ENCODE data around the gene ZNF462.

DNA sequence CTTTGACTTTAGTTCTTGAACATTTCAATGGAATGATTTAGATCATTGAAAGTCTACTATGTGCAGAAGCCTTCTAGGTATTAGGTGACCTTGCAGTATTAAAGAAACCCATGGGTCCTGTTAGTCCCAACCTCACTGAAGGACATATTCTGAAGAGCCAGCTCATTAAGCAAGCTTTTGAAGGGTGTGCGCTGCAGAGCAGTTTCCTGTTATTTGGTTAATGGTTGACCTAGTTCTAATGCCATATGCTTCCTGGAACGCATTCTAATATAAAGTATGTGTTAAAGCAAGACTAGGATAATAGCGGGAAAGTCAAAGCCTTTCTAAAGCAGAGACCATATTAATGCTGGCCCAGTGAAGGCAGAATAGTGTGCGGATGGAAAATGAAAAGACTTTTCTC is 20.1 kb downstream of the ZNF462 start:
- TF ChIP-seq, protein P1, sequence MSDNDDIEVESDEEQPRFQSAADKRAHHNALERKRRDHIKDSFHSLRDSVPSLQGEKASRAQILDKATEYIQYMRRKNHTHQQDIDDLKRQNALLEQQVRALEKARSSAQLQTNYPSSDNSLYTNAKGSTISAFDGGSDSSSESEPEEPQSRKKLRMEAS (IDR thresholded peaks at IDR 0.05): no peak
- TF ChIP-seq TAF1 (conservative IDR thresholded peaks at IDR 0.05): no peak
- TF ChIP-seq, protein P2, sequence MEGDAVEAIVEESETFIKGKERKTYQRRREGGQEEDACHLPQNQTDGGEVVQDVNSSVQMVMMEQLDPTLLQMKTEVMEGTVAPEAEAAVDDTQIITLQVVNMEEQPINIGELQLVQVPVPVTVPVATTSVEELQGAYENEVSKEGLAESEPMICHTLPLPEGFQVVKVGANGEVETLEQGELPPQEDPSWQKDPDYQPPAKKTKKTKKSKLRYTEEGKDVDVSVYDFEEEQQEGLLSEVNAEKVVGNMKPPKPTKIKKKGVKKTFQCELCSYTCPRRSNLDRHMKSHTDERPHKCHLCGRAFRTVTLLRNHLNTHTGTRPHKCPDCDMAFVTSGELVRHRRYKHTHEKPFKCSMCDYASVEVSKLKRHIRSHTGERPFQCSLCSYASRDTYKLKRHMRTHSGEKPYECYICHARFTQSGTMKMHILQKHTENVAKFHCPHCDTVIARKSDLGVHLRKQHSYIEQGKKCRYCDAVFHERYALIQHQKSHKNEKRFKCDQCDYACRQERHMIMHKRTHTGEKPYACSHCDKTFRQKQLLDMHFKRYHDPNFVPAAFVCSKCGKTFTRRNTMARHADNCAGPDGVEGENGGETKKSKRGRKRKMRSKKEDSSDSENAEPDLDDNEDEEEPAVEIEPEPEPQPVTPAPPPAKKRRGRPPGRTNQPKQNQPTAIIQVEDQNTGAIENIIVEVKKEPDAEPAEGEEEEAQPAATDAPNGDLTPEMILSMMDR (IDR thresholded peaks at IDR 0.05; ENCODE audit: low read depth, low read length, missing input control): no peak
- TF ChIP-seq GABPA (IDR thresholded peaks at IDR 0.05 in 1 of 2, conservative IDR thresholded peaks at IDR 0.05 in 1 of 2): no peak

Data from liver (tissue), 3 donors.